T follicular helper cell (primary cell): Measurements from ENCODE around the gene CDC14A.
"Not testable (repeated sequence)": the region's sequence is repeated elsewhere in the genome, so short reads cannot be mapped to it uniquely, and the experiment has no call there.

Source experiments
- DNase-seq: peaks from one replicate; pipeline ENCODE4 v3.0.0-alpha.2; 2020; ENCODE audit warnings: low read depth

Gene CDC14A

GRCh38 chr1:100404821-100405220, 52.5 kb downstream of the CDC14A start:
- DNase-seq, result no peak

DNA sequence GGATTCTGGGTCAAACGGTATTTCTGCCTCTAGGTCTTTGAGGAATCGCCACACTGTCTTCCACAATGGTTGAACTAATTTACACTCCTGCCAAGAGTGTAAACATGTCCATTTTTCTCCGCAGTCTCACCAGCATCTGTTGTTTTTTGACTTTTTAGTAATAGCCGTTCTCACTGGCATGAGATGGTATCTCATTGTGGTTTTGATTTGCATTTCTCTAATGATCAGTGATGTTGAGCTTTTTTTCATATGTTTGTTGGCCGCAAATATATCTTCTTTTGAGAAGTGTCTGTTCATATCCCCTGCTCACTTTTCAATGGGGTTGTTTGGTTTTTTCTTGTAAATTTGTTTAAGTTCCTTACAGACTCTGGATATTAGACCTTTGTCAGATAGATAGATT, 53.6 kb downstream of the CDC14A start:
- not testable (repeated sequence) for DNase-seq

DNA sequence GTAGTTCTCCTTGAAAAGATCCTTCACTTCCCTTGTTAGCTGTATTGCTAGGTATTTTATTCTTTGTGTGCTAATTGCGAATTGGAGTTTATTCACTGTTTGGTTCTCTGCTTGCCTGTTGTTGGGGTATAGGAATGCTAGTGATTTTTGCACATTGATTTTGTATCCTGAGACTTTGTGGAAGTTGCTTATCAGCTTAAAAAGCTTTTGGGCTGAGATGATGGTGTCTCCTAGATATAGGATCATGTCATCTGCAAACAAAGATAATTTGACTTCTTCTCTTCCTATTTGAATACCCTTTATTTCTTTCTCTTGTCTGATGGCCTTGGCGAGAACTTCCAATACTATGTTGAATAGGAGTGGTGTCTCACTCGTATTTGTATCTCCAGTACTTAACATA, 55.1 kb downstream of the CDC14A start:
- not testable (repeated sequence) for DNase-seq

GRCh38 chr1:100411019-100411418, 58.7 kb downstream of the CDC14A start:
- DNase-seq, result no peak

- no peak for DNase-seq
Observed at GRCh38 chr1:100411574-100411973, 59.3 kb downstream of the CDC14A start.

DNA sequence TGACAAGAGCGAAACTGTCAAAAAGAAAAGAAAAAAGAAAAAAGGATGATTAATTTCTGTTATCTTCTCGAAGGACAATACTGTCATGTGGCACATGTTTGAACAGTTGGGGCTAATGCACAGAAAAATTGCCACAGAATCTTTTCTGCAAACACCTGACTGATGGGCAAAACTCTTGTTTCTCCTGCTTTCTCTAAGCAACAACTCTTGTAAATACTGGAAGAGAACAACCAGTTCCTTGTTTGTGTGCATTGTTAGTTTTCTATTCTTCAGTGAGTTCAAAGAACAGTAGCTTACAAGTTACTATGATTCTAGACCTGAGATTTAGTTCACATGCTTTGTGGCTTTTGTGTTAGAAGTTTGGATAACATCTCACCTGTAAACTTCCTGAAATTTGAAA, 60.7 kb downstream of the CDC14A start:
- no peak for DNase-seq

- no peak for DNase-seq
Observed at GRCh38 chr1:100414693-100415497, 62.6 kb downstream of the CDC14A start.

- DNase-seq, result no peak
Observed at GRCh38 chr1:100415498-100415778, 63.1 kb downstream of the CDC14A start.

DNA sequence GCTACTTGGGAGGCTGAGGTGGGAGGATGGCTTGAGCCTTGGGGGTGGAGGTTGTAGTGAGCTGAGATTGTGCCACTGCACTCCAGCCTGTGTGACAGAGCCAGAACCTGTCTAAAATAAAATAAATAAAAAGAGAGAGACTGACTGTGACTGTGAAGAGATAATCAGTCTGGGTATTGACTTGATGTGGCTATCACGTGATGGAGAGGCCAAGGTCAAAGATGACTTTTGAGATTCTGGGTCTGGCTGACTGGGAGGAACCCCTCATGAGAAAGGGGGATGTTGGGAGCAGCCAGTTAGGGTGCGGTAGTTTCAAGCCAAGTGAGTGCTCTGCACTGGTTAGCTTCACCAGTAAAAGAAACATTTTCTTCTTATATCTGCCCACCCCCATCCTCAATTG, 66.8 kb downstream of the CDC14A start:
- DNase-seq, result no peak

GRCh38 chr1:100422065-100422464, 69.8 kb downstream of the CDC14A start:
- no peak for DNase-seq

DNA sequence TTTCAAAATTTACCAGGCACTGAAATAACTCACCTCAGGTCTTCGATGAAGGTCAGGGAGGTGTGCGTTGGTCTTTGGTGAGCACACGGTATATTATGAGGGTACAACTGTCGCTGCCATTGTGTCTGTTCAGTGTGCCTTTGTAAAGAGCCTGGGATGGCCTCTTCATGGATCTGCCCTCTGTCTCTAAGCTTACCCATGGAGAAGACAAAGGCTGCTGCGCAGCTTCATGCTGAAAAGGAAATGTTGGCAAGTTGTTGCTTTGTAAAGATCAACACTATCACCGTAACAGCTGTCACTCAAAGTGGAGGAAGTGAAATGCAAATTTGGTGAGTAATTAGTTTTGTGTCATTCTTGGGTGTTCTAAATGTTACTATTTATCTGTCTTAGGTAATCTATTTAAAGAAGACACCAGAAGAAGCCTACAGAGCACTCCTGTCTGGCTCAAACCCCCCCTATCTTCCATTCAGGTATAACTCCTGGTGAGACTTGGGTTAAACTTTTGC, 71.6 kb downstream of the CDC14A start:
- DNase-seq, result peak; percentile 22

GRCh38 chr1:100428160-100428559, 75.9 kb downstream of the CDC14A start:
- DNase-seq, result no peak

DNA sequence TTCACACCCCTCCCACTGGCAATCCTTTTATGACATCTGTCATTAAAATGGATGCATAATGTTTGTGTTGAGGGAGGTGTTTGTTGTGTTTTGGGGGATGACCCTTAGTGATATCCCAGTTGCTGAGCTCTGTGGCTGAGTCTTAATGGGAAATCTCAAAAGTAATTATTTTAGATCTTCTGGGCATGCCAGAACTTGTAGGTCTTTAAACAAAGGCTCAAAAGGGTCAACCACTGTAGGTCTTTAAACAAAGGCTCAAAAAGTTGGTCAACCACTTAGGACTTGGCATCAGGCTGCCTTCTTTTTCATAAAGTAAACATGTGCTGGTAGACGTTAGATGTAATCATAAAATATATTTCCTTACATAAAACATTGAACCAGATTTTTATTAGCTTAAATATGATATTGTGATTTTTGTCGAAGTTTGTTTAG, 78.0 kb downstream of the CDC14A start:
- DNase-seq, result no peak

DNA sequence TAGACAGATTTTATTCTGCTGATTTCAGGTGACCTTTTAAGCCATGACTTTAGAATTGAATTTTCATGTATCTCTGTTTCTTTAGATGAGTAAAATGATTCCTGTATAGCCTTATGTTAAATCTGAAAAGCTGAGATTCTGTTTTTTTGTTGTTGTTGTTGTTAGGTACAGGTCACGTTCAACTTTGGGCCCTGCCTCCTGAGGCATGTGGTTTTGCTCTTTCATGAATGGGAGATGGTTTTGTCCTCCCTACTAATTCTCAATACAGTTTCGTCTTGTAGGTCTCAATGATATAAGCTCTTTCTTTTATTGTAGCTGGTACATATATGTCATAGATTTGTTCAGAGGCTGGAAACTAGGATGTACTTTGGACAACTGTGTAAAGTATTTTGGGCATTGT, 79.6 kb downstream of the CDC14A start:
- DNase-seq, result no peak

GRCh38 chr1:100433563-100433962, 81.3 kb downstream of the CDC14A start:
- DNase-seq, result no peak

DNA sequence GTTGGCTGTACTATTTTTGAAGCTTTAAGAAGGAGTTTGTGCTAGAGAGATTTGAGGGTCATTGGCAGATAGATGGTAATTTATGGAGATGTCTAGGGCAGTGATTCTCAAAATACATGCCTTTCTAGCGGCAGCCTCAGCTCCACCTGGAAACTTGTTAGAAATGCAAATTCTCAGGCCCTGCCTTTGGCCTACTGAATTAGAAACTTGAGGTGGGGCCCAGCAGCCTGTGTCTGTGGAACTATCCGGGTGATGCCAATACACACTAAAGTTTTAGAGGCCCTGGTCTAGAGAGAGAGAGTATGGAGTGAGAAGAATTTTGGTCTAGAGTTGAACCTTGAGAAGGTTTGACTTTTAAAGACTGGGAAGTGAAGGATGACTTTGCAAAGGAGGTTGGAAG, 82.5 kb downstream of the CDC14A start:
- DNase-seq, result no peak

GRCh38 chr1:100438375-100438774, 86.1 kb downstream of the CDC14A start:
- DNase-seq, result no peak

DNA sequence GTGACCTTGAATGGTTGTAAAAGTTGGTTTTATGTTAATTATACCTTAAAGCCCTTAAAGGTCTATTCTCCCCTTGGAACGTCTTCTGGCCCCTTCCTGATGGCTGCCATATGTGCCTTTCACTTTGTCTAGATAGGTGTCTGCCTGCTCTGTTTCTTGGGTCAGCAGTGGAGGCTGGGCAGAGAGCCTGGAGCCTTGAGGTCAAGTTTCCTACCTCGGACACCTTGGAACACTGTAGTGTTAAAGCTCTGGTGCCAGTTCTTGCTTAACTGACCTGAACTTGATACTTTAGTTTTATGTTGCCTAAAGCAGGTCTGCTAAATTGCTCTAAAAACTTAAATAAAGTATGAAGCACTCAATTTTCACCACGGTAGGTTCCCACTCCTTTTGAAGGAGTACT, 86.5 kb downstream of the CDC14A start:
- DNase-seq, result no peak

GRCh38 chr1:100440075-100440809, 87.9 kb downstream of the CDC14A start:
- DNase-seq, result peak; percentile 75

DNA sequence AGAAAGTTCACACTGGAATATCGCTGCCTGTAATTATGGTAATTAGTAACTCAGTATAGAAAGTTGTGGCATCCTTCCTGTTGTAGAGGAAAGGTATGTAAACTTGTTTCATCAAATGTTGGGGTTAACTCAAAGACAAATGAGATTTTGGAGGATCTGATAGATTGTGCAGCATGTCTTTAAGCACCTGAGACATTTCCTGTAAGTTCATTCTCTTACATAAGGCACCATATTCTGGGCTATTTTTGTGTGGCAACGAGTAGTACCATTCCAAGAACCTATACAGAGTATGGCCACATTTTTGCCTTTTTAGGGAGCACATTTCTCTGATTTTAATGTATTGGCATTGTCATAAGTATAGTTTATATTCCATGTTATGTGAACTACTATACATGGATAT, 88.8 kb downstream of the CDC14A start:
- no peak for DNase-seq

- peak; percentile 27 for DNase-seq
Observed at GRCh38 chr1:100441651-100442050, 89.3 kb downstream of the CDC14A start.

DNA sequence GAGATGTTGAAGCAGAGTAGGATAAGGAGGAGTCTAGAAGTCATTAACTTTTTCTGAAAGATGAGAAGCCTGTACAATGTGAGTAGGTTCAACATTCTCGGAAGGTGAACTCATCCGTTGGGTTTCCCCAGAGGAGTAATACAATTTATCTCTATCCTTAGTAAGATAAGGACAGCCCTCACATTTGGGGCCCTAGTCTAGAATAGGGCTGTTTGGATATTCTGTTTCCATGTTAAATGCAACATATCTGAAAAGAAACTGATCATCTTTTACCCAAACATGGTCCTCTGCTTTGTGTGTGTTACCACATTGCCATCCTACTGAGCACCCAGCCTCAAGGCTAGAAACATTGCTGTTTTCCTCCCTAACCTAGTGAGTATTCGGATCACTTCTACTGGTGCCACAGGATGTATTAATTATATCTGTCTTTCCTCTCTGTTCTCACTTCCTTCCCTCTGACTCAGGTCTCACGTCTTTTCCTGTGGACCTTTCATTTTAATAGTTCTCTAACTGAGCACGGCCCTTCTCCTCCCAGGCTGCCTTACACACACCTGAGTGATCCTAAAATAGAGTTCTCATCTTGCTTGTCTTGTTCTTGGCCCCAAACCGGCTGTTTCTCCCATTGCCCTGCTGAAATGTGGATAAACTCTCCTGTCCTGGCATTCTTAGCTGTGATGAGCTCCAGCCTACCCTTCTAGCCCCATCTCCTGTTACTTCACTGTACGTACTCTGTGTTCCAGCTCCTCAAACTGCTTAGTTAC, 91.7 kb downstream of the CDC14A start:
- DNase-seq, result no peak

DNA sequence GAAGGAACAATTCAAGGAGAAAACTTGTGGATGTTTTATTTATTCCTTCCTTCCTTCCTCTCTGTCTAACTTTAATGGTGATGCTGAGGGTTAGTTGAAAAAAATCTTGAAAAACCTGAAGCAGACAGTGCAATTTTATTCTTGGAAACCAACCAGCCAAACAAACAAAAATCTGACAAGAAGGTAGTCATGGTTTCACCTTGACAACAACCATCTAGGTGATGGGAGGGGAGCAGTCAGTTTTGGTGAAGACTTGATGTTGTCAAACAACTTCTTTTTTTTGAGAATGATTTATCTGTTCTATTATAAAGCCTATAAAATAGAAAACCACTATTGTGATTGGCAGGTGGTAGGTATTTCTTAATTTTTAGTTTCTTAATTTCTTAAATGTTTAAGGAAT, 93.3 kb downstream of the CDC14A start:
- peak; percentile 44 for DNase-seq
